ENCODE results near the gene RGCC.
"Not testable (repeated sequence)": the region's sequence is repeated elsewhere in the genome, so short reads cannot be mapped to it uniquely, and the experiment has no call there.

RGCC gene

GRCh38 chr13:41492432-41493260 lies 35.3 kb downstream of the RGCC start:
- DNase-seq: no peak

GRCh38 chr13:41494202-41494601 lies 36.9 kb downstream of the RGCC start:
- DNase-seq: no peak

- no peak for DNase-seq
These were observed 37.7 kb downstream of the RGCC start for GRCh38 chr13:41495044-41495443.

DNA sequence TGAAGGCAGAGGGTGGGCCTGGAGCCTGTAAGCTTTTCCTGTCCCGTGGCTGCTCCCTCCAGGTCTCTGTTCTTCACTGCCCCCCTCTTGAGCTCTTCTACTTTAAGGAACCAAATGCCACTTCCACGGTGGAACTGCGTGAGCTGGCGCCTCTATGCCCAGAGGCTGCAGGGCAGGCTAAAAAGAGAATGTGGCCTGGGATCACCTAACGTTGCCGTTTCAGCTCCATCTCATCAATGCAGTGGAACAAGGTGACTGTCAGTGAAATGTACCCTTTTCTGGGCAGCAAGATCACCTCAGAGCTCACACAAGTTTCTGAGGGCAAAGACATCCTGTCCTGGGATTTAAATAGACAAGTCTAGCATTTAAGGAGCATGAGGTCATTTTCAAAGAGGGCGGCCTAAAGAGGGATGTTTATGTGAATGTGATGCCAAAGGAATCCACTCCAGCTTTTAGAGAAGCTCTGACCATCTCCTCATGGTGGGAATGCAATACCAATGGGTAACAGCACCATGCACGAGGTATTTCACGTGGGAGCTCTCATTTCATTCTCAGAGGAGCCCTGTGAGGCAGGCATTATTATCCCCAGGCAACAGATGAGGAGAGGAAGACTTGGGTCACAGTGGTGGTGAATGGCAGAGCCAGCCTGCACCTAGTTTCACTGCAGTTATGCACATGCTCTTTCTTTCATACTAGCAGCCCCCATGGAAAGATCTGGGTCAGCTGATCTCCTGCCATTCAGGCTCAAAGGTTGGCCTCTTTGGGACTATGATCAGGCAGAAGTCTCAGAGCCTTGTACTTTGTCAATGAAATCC lies 39.3 kb downstream of the RGCC start:
- no peak for DNase-seq

GRCh38 chr13:41497436-41497835 lies 40.1 kb downstream of the RGCC start:
- no peak for DNase-seq

DNA sequence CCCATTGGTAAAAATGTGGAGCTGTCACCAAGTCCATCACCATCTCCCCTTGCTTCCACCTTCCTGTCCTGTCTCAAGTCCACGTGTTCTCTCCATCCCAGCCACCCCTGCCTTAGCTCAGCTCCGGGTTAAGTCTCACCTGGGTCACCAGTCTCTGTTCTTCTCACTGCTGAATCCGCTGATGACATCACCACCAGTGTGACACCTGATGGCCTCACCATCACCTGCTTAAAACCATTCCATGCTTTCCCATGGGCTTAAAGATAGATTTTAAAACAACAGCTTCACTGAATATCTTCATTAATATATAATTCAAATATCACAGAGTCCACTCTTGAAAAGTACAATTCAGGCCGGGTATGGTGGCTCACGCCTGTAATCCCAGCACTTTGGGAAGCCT lies 42.1 kb downstream of the RGCC start:
- no peak for DNase-seq

GRCh38 chr13:41500511-41500910 lies 43.2 kb downstream of the RGCC start:
- DNase-seq: no peak

DNA sequence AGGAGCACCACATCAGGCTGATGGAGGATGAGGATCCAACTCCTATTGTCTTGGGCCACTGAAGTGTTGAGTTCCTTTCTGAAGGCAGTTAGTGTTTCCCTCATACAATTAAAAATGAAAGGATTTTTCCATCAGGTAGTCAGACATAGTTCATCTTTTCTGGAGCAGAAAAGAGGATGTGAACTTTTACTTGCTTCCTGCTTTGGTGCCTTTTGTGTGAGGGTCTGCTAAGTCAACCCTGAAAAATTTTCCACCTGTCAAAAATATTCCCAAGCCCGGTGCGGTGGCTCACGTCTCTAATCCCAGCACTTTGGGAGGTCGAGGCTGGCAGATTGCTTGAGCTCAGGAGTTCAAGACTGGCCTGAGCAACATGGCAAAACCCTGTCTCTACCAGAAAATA lies 43.9 kb downstream of the RGCC start:
- DNase-seq: no peak

- no peak for DNase-seq
These were observed 44.7 kb downstream of the RGCC start for GRCh38 chr13:41502031-41502430.

GRCh38 chr13:41502673-41503072 lies 45.3 kb downstream of the RGCC start:
- no peak for DNase-seq

DNA sequence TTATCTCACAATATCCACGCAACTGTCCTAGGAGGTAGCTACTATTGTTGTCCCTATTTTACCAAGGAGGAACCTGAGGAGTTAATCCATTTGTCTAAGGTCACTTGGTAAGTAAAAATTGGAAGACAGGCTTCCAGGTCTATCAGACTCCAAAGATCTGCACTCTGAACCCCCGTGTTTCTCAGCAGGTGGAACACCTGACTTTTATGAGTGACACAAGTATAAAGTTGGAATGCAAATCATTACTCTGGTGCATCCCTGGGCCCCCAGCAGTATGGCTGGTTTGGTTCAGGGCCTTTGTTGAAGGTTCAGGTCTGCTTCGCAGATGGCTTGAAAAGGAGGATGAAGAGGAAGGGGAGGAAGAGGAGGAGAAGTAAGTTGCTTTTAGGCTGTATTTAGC lies 46.0 kb downstream of the RGCC start:
- DNase-seq: no peak

GRCh38 chr13:41504657-41505056 lies 47.3 kb downstream of the RGCC start:
- DNase-seq: not testable (repeated sequence)

DNA sequence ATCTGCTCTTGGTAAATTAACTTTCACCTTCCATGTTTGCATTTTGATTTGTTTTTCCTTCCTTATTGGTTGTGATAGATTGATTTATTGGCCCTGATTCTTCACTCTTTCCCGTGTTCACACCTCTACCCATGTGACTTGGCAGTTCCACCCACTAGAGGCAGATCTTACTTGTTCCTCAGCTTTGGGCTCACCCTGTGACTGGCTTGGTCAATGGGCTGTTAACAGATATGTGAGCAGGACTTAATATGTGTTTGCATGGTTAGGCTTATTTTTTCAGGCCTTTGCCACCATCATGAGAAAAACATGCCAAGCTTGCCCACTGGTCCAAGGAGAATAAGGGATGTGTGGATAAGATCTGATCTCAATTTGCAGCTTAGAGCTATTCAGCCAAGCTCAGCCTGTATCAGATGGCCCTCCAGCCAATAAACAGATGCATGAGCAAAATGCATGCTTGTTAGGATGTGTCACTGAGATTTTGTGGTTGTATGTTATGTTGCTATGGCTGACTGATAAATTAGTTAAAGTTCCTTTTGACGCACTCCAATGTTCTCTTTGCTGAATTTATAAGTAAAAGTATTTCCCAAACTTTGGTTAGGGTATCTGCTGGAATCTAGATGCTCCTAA lies 48.0 kb downstream of the RGCC start:
- no peak for DNase-seq

DNA sequence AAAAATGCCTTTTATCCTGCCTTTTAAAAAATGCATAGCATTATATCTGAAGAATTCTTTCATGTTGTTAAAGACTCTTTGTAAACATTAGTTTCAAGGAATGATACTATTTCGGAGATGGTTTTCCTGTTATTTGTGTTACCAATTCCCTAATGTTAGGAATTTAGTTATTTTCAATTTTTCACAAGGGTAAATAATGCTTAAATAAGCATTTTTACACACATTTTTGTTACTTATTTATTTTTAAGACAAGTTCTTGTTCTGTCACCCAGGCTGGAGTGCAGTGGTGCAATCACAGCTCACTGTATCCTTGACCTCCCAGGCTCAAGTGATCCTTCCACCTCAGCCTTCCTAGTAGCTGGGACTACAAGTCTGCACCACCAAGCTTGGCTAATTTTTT lies 49.0 kb downstream of the RGCC start:
- no peak for DNase-seq

DNA sequence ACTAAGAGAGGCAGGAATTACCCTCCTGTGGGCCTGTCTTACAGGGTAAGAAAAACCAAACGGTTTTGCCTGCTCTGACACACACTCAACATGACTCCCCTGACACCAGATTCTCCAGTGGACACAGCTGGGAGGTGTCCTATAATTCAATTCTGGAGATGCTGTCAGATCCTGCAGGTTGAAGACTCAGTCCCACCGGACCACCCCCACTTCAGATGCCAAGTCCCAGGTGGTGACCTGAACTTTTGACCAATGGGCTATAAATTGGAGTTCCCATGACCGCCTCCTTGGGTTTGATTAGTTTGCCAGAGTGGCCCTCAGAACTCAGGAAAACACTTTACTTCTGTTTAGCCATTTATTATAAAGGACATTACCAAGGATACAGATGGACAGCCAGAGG lies 52.6 kb downstream of the RGCC start:
- no peak for DNase-seq

GRCh38 chr13:41511827-41512226 lies 54.5 kb downstream of the RGCC start:
- no peak for DNase-seq

DNA sequence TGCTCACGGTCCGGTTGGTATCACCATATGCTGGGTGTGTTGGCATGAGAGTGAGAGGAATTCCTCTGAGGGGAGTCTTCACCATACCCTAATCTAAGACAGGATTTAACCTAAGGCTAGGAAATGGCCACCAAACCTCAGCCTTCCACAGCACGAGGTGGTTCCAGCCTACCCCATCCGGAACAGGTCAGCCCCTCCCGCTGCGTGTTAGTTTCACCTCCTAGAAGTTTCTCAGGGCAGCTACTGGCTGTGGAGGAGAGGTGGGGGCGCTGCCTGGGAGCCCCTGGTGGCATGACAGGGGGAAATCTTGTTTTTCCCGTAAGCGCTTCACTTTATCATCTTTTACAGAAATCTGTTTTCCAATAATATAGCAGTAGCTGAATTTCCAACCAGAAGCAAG lies 55.1 kb downstream of the RGCC start:
- DNase-seq: no peak

- DNase-seq: no peak
These were observed 56.2 kb downstream of the RGCC start for GRCh38 chr13:41513600-41513999.

GRCh38 chr13:41514853-41515395 lies 57.6 kb downstream of the RGCC start:
- no peak for DNase-seq

DNA sequence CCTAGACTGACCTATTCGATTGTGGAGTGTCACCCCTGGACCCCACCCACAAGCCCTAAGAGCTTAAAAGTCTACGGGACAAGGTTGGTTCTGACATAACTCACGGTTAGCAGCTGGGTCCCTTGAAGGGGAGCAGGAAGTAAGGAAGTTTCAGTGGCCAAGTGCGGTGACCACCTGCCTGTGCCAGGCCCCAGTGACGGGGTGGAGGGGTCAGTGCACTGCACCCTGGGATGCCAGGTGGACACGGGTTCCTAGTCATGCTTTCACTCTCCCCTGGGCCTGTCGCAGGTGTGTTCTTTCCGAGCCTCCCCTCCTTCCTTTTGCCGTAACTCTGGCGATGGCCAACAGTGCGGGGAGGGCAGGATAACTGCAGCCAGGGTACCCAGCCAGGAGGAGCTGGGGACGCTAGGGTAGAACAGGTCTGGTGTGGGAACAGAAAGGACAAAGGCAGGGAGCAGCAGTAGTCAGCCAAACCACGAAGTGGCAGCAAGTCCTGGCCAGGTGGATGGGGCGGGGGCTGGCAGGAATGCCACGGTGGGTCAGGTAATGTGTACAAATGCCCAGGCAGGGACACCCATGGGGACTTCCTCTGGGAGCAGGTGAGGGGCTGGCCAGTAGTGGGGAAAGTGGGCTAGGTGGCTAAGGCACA lies 58.3 kb downstream of the RGCC start:
- DNase-seq: no peak

DNA sequence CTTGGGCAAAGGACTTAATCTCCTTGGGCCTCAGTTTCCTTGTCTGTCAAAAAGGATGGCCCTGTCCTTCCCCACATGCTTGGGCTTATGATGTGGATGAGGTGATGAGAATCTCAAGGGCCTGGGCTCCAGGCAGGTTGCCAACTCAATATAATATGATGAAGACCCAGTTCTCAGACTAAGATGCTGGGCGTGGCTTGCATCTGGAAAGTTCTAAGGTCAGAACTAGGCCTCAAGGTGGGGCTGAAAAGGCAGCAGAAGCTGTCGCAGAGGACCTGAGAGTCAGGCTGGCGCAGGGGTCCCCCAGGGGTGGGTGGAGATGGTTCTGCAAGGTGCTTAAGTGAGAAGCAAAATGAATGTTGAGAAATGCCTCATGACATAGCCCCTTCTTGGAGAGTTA lies 58.8 kb downstream of the RGCC start:
- no peak for DNase-seq

- no peak for DNase-seq
These were observed 59.4 kb downstream of the RGCC start for GRCh38 chr13:41516760-41517159.

Data from NCI-H1092 (cell line).